Measurements from ENCODE around the gene SP140.

DNA sequence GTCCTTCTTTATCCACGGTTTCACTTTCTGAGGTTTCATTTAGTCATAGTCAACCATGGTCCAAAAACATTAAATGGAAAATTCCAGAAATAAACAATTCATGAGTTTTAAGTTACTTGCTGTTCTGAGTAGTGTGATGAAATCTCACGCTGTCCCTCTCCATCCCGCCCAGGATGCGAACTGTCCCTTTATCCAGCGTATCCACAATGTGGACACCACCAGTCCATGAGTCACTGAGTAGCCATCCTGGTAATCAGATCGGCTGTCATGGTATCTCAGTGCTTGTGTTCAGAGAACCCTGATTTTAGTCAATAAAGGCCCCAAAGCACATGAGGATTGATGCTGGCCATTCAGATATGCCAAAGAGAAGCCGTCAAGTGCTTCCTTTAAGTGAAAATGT is 105.2 kb downstream of the SP140 start:
- no peak for TF ChIP-seq POLR2AphosphoS5 (IDR thresholded peaks at IDR 0.05)
- TF ChIP-seq, protein P1, sequence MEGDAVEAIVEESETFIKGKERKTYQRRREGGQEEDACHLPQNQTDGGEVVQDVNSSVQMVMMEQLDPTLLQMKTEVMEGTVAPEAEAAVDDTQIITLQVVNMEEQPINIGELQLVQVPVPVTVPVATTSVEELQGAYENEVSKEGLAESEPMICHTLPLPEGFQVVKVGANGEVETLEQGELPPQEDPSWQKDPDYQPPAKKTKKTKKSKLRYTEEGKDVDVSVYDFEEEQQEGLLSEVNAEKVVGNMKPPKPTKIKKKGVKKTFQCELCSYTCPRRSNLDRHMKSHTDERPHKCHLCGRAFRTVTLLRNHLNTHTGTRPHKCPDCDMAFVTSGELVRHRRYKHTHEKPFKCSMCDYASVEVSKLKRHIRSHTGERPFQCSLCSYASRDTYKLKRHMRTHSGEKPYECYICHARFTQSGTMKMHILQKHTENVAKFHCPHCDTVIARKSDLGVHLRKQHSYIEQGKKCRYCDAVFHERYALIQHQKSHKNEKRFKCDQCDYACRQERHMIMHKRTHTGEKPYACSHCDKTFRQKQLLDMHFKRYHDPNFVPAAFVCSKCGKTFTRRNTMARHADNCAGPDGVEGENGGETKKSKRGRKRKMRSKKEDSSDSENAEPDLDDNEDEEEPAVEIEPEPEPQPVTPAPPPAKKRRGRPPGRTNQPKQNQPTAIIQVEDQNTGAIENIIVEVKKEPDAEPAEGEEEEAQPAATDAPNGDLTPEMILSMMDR (IDR thresholded peaks at IDR 0.05): no peak
- TF ChIP-seq POLR2A (IDR thresholded peaks at IDR 0.05): no peak
- TF ChIP-seq EP300 (IDR thresholded peaks at IDR 0.05): no peak

All from suprapubic skin (tissue), 4 donors.